Rectal smooth muscle tissue (tissue), 1 donor: ENCODE results near the gene ACAP2.

ENCODE experiments used
- H3K27ac ChIP-seq: one replicate; pipeline ENCODE4 v1.7.0; 2013; ENCODE audit warnings: low read depth, low read length, inconsistent platforms
- H3K27me3 ChIP-seq: one replicate; pipeline ENCODE4 v1.7.0; 2013; ENCODE audit warnings: low read length; ENCODE audit not compliant: control insufficient read depth, insufficient read depth
- H3K36me3 ChIP-seq: one replicate; pipeline ENCODE4 v1.7.0; 2013; ENCODE audit warnings: low read length; ENCODE audit not compliant: control insufficient read depth, insufficient read depth
- H3K4me1 ChIP-seq: one replicate; pipeline ENCODE4 v1.7.0; 2013; ENCODE audit warnings: low read length; ENCODE audit not compliant: control insufficient read depth, insufficient read depth
- H3K4me3 ChIP-seq: one replicate; pipeline ENCODE4 v1.7.0; 2013; ENCODE audit warnings: low read length
- H3K9ac ChIP-seq: one replicate; pipeline ENCODE4 v1.7.0; 2013; ENCODE audit warnings: low read length

Gene ACAP2

DNA sequence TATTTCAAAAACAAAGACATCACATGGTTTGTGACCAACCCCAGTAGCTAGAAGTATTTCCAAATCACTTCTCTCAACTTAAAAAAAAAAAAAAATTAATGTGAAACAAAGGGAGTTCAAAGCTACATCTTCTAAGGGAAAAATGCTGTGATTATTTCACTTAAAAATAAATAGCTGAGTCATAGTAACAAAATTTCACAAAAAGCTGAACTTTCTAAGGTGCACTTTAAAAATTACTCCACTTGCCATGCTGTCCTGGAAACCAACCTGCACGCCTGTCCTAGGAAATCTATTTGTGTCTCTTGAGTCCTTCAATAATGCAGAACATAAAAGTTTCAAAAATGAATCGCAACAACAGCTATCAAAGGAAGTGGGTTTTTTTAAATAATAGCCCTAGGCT is 1.8 kb downstream of the ACAP2 start:
- Histone ChIP-seq H3K4me3 (peak overlapping the region; percentile 78), H3K27me3 (no peaks in the 10 kb centered on the region), H3K36me3 (no peaks in the 10 kb centered on the region), H3K27ac (peak overlapping the region; percentile 95), H3K9ac (no peak overlapping the region), H3K4me1 (peaks cover 6% of the 10 kb centered on the region)

GRCh38 chr3:195440379-195440778 is 2.4 kb downstream of the ACAP2 start:
- peaks cover 6% of the 10 kb centered on the region for H3K4me1 ChIP-seq
- no peak overlapping the region for H3K27ac ChIP-seq
- H3K36me3 ChIP-seq = no peaks in the 10 kb centered on the region
- H3K27me3 ChIP-seq = no peaks in the 10 kb centered on the region
- no peak overlapping the region for H3K9ac ChIP-seq
- no peak overlapping the region for H3K4me3 ChIP-seq

GRCh38 chr3:195438371-195438770 is 4.4 kb downstream of the ACAP2 start:
- Histone ChIP-seq H3K9ac (no peak overlapping the region), H3K4me1 (peaks cover 6% of the 10 kb centered on the region), H3K27ac (no peak overlapping the region), H3K27me3 (no peaks in the 10 kb centered on the region), H3K36me3 (no peaks in the 10 kb centered on the region), H3K4me3 (no peak overlapping the region)

DNA sequence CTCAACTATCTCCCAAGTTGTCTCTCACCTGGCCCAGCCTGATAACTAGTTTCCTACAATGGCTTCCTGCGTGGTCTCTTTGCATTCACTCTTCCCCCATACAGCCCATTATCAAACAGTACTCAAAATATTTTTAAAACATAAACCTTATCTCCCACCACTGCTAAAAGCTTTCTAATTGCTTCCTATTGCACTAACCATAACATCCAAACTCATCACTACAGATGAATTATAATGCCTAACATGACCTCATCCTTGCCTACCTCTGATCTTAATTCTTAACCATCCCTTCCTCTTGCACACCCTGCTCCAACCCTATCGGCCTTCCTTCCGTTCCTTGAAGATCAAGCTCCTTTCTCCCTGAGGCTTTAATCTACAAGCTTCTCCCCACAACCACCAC is 17.0 kb downstream of the ACAP2 start:
- Histone ChIP-seq H3K27me3 (no peaks in the 10 kb centered on the region), H3K9ac (no peak overlapping the region), H3K4me1 (no peaks in the 10 kb centered on the region), H3K4me3 (no peak overlapping the region), H3K27ac (no peak overlapping the region), H3K36me3 (no peaks in the 10 kb centered on the region)

DNA sequence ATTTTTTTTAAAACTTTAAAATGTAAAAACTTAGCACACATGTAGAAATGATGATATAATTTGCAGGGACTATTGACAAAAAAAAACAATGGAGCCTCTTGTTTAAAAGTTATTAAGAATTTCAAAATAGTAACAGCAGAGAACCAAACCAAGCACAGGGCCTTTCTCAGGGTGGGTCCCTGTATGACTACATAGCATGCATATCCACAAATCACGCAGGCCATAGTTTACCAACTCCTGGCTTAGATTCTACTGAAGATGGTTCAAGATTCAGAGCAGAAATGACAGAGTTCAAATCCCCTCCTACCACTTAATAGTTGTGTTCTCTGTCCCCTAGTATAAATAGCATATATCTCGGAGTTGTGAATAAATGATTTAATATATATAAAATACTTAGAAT is 19.0 kb downstream of the ACAP2 start:
- Histone ChIP-seq H3K27me3 (no peaks in the 10 kb centered on the region), H3K4me3 (no peak overlapping the region), H3K27ac (no peak overlapping the region), H3K4me1 (no peaks in the 10 kb centered on the region), H3K9ac (no peak overlapping the region), H3K36me3 (no peaks in the 10 kb centered on the region)

GRCh38 chr3:195421400-195421799 is 21.4 kb downstream of the ACAP2 start:
- no peaks in the 10 kb centered on the region for H3K4me1 ChIP-seq
- H3K4me3 ChIP-seq = no peak overlapping the region
- no peaks in the 10 kb centered on the region for H3K27me3 ChIP-seq
- no peak overlapping the region for H3K27ac ChIP-seq
- no peak overlapping the region for H3K9ac ChIP-seq
- H3K36me3 ChIP-seq = no peaks in the 10 kb centered on the region

GRCh38 chr3:195416795-195417194 is 26.0 kb downstream of the ACAP2 start:
- Histone ChIP-seq H3K9ac (no peak overlapping the region), H3K27me3 (no peaks in the 10 kb centered on the region), H3K4me1 (no peaks in the 10 kb centered on the region), H3K4me3 (no peak overlapping the region), H3K27ac (no peak overlapping the region), H3K36me3 (no peaks in the 10 kb centered on the region)

- Histone ChIP-seq H3K27ac (no peak overlapping the region), H3K4me1 (no peaks in the 10 kb centered on the region), H3K36me3 (no peaks in the 10 kb centered on the region), H3K27me3 (no peaks in the 10 kb centered on the region), H3K9ac (no peak overlapping the region), H3K4me3 (no peak overlapping the region)
Observed at GRCh38 chr3:195411836-195412235, 31.0 kb downstream of the ACAP2 start.

DNA sequence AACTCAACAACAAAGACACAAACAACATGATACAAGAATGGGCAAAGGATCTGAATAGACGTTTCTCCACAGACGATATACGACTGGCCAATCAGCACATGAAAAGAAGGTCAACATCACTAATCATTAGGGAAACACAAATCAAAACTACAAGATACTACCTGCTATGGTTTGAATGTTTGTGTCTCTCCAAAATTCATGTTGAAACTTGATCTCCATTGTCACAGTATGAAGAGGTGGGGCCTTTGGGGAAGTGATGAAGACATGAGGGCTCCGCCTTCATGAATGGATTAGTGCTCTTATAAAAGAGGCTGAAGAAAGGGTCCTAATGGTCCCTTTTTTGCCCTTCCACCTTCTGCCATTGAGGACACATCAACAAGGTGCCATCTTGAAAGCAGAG is 32.3 kb downstream of the ACAP2 start:
- no peaks in the 10 kb centered on the region for H3K27me3 ChIP-seq
- no peaks in the 10 kb centered on the region for H3K36me3 ChIP-seq
- H3K27ac ChIP-seq = no peak overlapping the region
- no peak overlapping the region for H3K4me3 ChIP-seq
- H3K4me1 ChIP-seq = no peaks in the 10 kb centered on the region
- H3K9ac ChIP-seq = no peak overlapping the region

GRCh38 chr3:195407531-195408409 is 35.0 kb downstream of the ACAP2 start:
- Histone ChIP-seq H3K4me1 (no peaks in the 10 kb centered on the region), H3K27ac (no peak overlapping the region), H3K27me3 (no peaks in the 10 kb centered on the region), H3K36me3 (no peaks in the 10 kb centered on the region), H3K4me3 (no peak overlapping the region), H3K9ac (no peak overlapping the region)

GRCh38 chr3:195405651-195406050 is 37.2 kb downstream of the ACAP2 start:
- Histone ChIP-seq H3K27me3 (no peaks in the 10 kb centered on the region), H3K36me3 (no peaks in the 10 kb centered on the region), H3K4me3 (no peak overlapping the region), H3K4me1 (no peaks in the 10 kb centered on the region), H3K9ac (no peak overlapping the region), H3K27ac (no peak overlapping the region)

GRCh38 chr3:195403841-195404408 is 38.9 kb downstream of the ACAP2 start:
- no peaks in the 10 kb centered on the region for H3K36me3 ChIP-seq
- no peak overlapping the region for H3K27ac ChIP-seq
- no peak overlapping the region for H3K4me3 ChIP-seq
- H3K4me1 ChIP-seq = no peaks in the 10 kb centered on the region
- no peaks in the 10 kb centered on the region for H3K27me3 ChIP-seq
- no peak overlapping the region for H3K9ac ChIP-seq

DNA sequence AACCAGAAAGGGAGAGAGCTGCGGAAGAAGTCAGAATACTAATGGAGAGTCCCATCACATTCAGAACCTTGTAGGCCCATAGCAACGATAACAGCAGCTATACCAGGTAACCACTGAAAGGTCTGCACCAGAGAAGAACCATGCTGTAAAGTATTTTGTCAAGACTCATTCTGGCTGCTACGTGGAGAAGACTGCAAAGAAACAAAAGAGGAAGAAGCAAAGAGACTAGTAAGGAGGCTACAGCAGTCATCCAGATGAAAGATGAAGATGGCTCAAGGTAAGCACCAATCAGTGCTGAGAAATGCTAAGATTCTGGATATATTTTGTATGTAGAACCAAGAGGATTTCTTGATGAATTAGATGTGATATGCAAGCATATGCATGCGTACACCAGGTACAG is 39.6 kb downstream of the ACAP2 start:
- H3K27me3 ChIP-seq = no peaks in the 10 kb centered on the region
- H3K4me3 ChIP-seq = no peak overlapping the region
- no peaks in the 10 kb centered on the region for H3K4me1 ChIP-seq

More for the DNA sequence above, 39.6 kb downstream of the ACAP2 start:
- no peak overlapping the region for H3K9ac ChIP-seq
- no peaks in the 10 kb centered on the region for H3K36me3 ChIP-seq
- H3K27ac ChIP-seq = no peak overlapping the region
